SU-DHL-6 (cell line): ENCODE measurements around the gene HPX.
"Not testable (repeated sequence)": the region's sequence is repeated elsewhere in the genome, so short reads cannot be mapped to it uniquely, and the experiment has no call there.

Experiments
- EZH2phosphoT487 ChIP-seq: fragments of 200-600 bp; sonication (generic), shearing (Covaris generic); conservative IDR thresholded peaks from 2 replicates; pipeline ENCODE4 v1.6.1; 2018; ENCODE audit warnings: mild to moderate bottlenecking, antibody characterized with exemption, low read length, moderate library complexity, mixed read lengths
- TF ChIP-seq, protein P1 (sequence below): fragments of 200-600 bp; sonication (generic); IDR thresholded peaks from one replicate; pipeline ENCODE4 v1.5.1; 2017; ENCODE audit warnings: antibody characterized with exemption, mild to moderate bottlenecking, low read length, moderate library complexity; ENCODE audit not compliant: insufficient read depth, poor library complexity, severe bottlenecking

DNA sequence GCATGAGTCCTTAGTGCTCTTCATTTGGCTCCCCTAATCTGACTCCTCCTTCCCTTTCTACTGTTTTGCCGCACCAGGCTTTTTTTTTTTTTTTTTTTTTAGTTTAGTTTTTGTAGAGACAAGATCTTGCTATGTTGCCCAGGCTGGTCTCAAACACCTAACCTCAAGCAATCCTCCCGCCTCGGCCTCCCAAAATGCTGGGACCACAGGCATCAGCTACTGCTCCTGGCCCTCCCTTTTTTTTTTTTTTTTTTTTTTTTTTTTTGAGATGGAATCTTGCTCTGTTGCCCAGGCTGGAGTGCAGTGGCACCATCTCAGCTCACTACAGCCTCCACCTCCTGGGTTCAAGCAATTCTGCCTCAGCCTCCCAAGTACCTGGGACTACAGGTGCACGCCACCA is 48.5 kb downstream of the HPX start:
- TF ChIP-seq, protein P1, sequence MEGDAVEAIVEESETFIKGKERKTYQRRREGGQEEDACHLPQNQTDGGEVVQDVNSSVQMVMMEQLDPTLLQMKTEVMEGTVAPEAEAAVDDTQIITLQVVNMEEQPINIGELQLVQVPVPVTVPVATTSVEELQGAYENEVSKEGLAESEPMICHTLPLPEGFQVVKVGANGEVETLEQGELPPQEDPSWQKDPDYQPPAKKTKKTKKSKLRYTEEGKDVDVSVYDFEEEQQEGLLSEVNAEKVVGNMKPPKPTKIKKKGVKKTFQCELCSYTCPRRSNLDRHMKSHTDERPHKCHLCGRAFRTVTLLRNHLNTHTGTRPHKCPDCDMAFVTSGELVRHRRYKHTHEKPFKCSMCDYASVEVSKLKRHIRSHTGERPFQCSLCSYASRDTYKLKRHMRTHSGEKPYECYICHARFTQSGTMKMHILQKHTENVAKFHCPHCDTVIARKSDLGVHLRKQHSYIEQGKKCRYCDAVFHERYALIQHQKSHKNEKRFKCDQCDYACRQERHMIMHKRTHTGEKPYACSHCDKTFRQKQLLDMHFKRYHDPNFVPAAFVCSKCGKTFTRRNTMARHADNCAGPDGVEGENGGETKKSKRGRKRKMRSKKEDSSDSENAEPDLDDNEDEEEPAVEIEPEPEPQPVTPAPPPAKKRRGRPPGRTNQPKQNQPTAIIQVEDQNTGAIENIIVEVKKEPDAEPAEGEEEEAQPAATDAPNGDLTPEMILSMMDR, result not testable (repeated sequence)
- TF ChIP-seq EZH2phosphoT487, result not testable (repeated sequence)
